K562 (cell line): Measurements from ENCODE around the gene MRTFB. TPM values are rescaled to one million over a fixed set of nuclear protein-coding genes. Genes with fewer than 3 reads are reported as not detected.
A peak's percentile ranks its signal among the peaks of the same experiment; 100 is the strongest.

Experiments
- CC2D1A ChIP-seq: fragments of 450-650 bp; IDR thresholded peaks from 2 replicates; pipeline ENCODE4 v1.6.1; 2017; ENCODE audit warnings: mild to moderate bottlenecking
- DPF2 ChIP-seq: fragments of 450-650 bp; IDR thresholded peaks from 2 replicates; pipeline ENCODE4 v1.6.1; 2016
- EP300 ChIP-seq: IDR thresholded peaks from 2 replicates; pipeline ENCODE4 v1.6.1; 2012; ENCODE audit warnings: low read length, improper control_type of control experiment
- LEF1 ChIP-seq: fragments of 450-650 bp; IDR thresholded peaks from 2 replicates; pipeline ENCODE4 v1.6.1; 2016; ENCODE audit warnings: mild to moderate bottlenecking
- MGA ChIP-seq: fragments of 450-650 bp; IDR thresholded peaks from 2 replicates; pipeline ENCODE4 v1.6.1; 2016; ENCODE audit warnings: mild to moderate bottlenecking, moderate library complexity
- NR2C1 ChIP-seq, 2 experiments: fragments of 450-650 bp; IDR thresholded peaks; 2 replicates each; pipeline ENCODE4 v1.6.1; 2017; ENCODE audit warnings: mild to moderate bottlenecking in 2 of 2, antibody characterized with exemption in 1 of 2, inconsistent platforms in 1 of 2, missing compliant biosample characterization in 1 of 2, missing genetic modification characterization in 1 of 2
- SOX6 ChIP-seq: fragments of 450-650 bp; IDR thresholded peaks from 2 replicates; pipeline ENCODE4 v1.6.1; 2014; ENCODE audit warnings: mild to moderate bottlenecking
- TEAD4 ChIP-seq, 2 experiments: sonication (generic) in 1 of 2; formaldehyde crosslinking in 1 of 2; IDR thresholded peaks; 2 replicates each; pipeline versions ENCODE4 v1.6.1 to v1.8.0; 2012 to 2022; ENCODE audit warnings: borderline replicate concordance in 1 of 2, inconsistent platforms in 1 of 2, low read length in 1 of 2, mild to moderate bottlenecking in 1 of 2, missing genetic modification reagents in 1 of 2
- polyA plus RNA-seq, 8 experiments: library from polyadenylated mRNA; depleted of rRNA in 4 of 8; stranded (reverse) in 5 of 8; unstranded in 3 of 8; fragments of >200 nt; fragmentation: Nextera tagmentation in 2 of 8; fragmentation: Illumina TruSeq in 1 of 8; extraction: Ambion mirVana in 2 of 8; extraction: Trizol in 1 of 8; gene quantifications; 2 replicates each; pipeline versions ENCODE4 v1.2.1 to v1.2.3, GENCODE V29; 2011 to 2014; ENCODE audit warnings: inconsistent platforms in 1 of 8, missing spikeins in 1 of 8
- total RNA-seq, 7 experiments: library from RNA; depleted of rRNA in 6 of 7; stranded (reverse); fragments of >200 nt in 6 of 7; fragmentation: Illumina TruSeq in 2 of 7; extraction: Trizol in 2 of 7; gene quantifications; 2 replicates each; pipeline versions ENCODE4 v1.2.1 to v1.2.3, GENCODE V29; 2011 to 2021; ENCODE audit warnings: low replicate concordance in 1 of 7

MRTFB gene
- total and polyA plus RNA-seq, 9 of the 15 experiments (the other 6 are each of a cell fraction or from before 2014, with no cell fraction given), result 2.2 to 12.7 (median 7.0) TPM

DNA sequence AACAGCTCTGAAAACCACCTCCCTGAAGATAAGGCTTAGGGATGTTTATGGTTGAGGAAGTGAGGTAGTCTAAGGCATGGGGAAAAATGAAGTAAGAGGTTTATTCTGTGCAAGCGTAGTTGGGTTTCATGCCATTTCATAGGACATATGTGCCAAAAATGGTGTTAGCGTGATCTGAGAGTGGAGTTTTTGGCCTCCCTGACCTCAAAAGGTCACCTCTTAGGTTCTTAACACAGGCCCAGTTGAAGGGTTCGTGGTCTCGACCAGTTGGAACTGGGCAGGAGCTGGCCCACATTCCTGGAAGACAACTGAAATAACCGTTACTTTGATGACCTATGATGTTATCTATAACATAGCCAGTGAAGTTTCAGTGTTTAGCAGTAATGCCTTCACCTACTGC, 57.0 kb downstream of the MRTFB start (continued):
- TF ChIP-seq MGA (0 out of 2 replicates have a peak, but pooled peaks have one; percentile 23), SOX6 (peak; percentile 75), TEAD4 (IDR thresholded peaks at IDR 0.05; ENCODE audit: low read length) (peak; percentile 60; the same call in 1 of the 2 replicates), TEAD4 (CRISPR knock-in tag; IDR thresholded peaks at IDR 0.05; ENCODE audit: borderline replicate concordance) (no peak), EP300 (peak; percentile 83), CC2D1A (0 out of 2 replicates have a peak, but pooled peaks have one; percentile 19), NR2C1 (IDR thresholded peaks at IDR 0.05) (peak; percentile 65; the same call in 1 of the 2 replicates), NR2C1 (tag; IDR thresholded peaks at IDR 0.05) (peak; percentile 87), DPF2 (peak; percentile 64; the same call in 1 of the 2 replicates), LEF1 (peak; percentile 80; the same call in 1 of the 2 replicates)
